Activated CD8-positive, alpha-beta memory T cell treated with anti-CD3 and anti-CD28 coated beads for 24 hours (primary cell): ENCODE data around the gene UGT1A9.
"Not testable (repeated sequence)": the region's sequence is repeated elsewhere in the genome, so short reads cannot be mapped to it uniquely, and the experiment has no call there.

Experiments used
- DNase-seq: peaks from one replicate; pipeline ENCODE4 v3.0.0-alpha.2; 2020

Gene UGT1A9

DNA sequence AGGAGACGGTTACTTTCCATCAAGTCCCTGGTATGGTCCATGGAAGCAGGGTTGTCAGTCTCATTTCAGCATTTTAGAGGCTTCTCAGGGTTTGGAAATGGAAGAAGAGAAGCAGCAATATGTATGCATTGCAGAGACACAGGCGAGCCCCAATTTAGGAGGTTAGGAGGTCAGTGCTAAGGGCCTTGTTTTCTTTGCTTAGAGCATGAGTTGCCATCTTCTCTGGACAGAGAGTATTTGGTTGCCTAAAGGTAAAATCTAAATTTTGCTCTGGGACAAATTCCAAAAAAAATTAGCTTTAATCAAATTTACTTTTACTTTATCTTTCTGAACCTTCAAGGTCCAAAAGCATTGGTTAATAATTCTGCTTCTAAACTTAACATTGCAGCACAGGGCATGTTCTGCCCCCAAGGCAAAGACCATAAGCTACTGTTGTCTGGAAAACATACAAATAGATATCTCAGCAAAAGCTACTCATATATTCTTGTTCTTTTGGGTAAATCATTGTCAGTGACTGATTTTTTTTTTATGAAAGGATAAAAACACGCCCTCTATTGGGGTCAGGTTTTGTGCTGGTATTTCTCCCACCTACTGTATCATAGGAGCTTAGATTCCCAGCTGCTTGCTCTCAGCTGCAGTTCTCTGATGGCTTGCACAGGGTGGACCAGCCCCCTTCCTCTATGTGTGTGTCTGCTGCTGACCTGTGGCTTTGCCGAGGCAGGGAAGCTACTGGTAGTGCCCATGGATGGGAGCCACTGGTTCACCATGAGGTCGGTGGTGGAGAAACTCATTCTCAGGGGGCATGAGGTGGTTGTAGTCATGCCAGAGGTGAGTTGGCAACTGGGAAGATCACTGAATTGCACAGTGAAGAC, at the start of gene UGT1A9:
Gene UGT1A9, plus strand, starts transcription at position 609 of the 872 bp plus-strand sequence. Its CDS starts 37 bp downstream, at position 646.
- DNase-seq, result no peak

DNA sequence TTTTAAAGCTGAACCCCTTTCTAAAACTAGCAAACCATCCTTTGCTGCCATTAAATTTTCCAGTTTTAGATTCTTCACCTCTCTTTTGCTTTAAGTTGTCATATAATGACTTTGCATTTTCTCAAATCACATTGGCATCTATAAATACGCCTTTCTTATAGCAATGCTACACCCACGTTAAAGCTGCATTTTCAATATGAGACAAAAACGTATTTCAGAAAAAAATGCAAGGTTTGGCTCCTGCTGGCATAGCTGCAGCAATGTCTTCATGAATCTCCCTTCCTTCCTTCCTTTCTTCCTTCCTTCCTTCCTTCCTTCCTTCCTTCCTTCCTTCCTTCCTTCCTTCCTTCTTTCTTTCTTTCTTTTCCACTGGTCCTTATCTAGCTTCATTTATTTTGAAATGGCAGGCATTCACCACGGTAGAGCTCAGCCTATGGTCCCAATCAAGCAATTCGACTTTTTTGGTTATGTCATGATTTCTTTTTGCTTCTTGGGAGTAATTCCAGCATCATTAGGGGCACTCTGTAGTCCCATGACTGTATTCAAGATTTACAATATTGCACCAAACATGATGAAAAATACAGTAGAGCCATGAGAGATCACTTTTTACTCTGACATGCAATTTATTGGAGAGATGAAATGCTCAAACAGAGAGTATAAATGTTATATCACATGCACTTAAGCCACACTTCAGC, 44.2 kb upstream of the UGT1A9 start:
- DNase-seq, result no peak

DNA sequence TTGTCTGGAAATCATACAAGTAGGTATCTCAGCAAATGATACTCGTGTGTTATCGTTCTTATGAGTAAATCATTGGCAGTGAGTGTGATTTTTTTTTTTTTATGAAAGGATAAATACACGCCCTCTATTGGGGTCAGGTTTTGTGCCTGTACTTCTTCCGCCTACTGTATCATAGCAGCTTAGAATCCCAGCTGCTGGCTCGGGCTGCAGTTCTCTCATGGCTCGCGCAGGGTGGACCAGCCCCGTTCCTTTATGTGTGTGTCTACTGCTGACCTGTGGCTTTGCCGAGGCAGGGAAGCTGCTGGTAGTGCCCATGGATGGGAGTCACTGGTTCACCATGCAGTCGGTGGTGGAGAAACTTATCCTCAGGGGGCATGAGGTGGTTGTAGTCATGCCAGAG, 35.4 kb upstream of the UGT1A9 start, which contains the start of gene UGT1A10:
Gene UGT1A10, plus strand, starts transcription at position 143 of the 400 bp plus-strand sequence. Its CDS starts 75 bp downstream, at position 218.
- DNase-seq, result not testable (repeated sequence)

DNA sequence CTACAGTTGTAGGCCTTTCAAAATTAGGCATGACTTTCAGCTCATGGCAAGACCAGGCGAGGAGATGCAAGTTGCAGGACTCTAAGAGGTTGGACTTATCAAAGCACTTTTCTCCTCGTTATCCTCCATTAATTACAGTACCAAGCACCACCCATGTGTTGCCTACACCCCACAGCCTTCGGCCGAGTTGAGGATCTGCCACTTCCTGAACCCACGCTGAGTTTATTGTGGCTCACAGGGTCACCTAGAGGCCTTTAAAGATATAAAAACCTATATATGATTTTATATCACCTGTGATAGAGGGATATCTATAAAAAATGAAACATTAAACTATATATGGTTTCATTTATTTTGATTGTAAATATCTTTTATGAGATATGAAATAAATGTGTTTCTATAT, 32.9 kb upstream of the UGT1A9 start:
- no peak for DNase-seq

DNA sequence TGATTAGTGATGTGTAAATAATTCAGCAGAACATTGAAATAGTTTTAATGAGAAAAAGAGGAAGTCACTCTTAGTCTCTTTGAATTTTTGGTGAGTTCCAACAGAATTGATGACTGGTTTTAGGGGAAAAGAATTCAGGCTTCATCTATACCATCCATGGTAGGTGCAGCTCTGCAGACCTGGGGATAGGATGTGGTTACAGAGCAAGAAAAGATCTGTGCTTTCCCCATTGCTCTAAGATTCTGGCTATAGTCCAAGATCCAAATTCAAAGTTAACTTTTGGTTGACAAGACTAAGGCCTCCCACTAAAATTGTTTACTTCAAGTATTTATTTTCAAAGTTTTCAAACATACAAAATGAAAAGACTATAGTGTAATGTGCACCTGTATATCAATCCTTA, 31.8 kb upstream of the UGT1A9 start:
- DNase-seq, result no peak

DNA sequence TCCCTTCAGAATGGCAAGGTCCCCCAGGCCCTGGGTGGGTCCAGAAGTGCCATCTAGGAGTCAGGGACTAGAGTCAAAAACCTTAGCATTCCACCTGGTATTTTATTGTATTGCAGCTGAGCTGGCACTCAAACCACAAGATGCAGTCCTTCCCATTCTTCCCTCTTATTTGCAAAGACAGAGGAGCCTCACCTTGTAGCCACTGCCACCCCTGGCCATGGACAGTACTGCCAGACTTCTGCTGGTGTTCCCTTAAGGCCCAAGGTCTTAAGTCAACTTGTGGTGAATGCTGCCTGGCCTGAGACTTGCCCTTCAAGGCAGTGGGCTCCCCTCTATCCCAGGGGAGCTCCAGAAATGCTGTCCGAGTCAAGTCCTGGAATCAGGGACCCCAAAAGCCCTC, 28.6 kb upstream of the UGT1A9 start:
- no peak for DNase-seq

DNA sequence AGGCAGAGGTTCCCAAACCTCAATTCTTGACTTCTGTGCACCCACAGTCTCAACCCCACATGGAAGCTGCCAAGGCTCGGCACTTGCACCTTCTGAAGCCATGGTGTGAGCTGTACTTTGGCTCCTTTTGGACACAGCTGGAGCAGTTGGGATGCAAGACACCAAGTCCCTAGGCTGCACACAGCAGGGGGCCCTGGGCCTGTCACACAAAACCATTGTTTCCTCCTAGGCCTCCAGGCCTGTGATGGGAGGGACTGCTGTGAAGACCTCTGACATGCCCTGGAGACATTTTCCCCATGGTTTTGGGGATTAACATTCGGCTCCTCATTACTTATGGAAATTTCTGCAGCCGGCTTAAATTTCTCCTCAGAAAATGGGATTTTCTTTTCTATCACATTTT, 25.7 kb upstream of the UGT1A9 start:
- DNase-seq, result not testable (repeated sequence)

DNA sequence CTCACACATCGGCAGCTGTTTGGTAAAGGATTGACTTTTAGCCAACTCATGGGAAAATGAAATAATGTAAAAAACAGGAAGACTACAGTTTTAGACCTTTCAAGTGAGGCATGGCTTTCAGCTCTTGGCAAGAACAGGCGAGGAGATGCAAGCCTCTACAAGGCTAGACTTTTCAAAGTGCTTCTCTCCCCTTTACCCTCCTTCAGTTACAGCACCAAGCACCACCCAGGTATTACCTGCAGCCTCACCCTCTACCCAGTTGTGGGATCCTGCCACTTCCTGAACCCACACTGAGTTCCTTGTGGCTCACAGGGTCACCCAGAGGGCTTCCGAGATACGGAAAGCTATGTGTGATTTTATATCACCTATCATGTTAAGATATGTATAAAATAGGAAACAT, 20.7 kb upstream of the UGT1A9 start:
- DNase-seq, result no peak

DNA sequence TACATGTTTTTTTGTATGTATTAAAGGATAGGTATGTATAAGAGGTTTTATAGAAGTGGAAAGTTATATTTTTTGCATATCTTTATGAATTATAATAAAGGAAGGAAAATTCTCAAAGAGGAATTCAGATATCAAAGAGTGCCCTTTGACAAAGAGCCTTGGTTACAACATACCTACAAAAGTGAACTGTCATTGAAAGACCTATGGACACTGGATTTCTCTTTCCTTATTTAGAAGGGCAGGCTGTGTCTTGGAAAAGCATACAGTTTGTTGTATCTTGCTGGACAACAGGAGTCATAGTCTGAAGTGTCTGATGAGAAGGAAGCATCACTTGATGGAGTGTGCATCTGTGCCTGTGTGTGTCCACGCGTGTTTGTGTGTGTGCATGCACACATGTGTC, 20.3 kb upstream of the UGT1A9 start:
- DNase-seq, result no peak

DNA sequence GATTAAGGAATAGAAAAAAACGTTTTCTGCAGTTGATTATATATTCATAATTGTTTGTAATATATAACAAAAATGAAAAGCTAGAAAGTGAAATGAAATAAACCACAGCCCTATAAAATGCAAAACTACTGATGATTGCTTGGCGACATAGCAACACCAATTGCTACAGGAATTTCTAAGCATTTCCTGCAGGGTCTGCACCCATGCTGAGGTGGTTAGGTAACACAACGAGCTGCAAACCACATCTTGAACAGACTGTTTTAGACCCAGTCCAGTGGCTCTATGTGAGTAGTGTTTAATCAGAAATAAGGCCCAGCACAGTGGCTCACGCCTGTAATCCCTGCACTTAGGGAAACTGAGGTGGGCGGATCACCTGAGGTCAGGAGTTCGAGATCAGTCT, 17.2 kb upstream of the UGT1A9 start:
- no peak for DNase-seq

DNA sequence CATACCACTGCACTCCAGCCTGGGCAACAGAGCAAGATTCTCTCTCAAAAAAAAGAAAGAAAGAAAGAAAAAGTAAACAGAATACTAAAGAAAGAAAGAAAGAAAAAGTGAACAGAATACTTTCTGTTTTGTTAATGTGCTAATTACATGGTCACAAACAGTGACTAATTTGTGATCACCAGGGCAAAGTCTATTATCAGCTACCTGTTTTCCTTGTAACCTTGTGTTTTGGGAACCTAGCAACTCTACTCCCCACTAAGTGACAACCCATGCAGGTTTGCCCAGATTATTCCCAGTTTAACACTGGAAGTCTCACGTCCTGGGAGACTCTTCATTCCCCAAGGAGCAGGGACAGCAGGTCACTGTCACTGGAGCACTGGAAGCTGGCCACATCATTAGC, 16.7 kb upstream of the UGT1A9 start:
- DNase-seq, result no peak

DNA sequence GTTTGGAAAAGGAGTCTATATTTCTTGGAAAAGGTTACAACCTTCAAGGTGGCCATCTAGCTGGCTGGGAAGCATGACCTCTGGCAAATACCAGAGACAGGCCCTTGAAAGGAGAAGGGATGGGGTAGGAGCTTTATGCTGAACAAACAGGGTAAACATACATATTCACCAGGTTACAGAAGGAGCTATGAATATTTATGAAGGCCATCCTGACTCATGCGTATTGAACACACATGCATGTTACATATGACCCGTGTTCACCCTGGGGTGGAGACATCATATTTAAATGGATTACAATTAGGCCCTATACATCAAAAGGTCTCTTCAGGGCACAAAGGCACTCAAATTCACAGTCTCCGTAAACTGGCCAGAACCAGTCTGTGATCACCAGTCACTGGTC, 15.8 kb upstream of the UGT1A9 start:
- not testable (repeated sequence) for DNase-seq

DNA sequence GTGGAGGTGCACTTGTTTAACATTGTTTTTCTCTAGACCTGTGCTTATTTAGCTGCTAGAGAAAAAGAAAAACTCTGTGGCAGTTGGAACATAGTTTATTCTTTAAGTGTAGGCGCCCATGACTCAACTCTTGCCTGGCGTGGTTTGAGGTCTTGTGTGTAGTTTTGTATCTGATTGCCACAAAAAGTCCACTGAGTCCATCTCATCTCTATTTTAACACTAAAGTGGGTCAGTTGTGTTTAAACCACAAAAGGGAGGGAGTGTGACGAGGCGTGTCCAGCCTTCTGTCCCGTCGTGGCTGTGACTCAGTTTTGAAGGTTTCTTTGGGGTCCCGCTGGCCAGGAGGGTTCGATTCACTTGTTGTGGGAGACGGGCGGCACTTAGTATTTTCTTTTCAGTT, 15.3 kb upstream of the UGT1A9 start:
- no peak for DNase-seq

DNA sequence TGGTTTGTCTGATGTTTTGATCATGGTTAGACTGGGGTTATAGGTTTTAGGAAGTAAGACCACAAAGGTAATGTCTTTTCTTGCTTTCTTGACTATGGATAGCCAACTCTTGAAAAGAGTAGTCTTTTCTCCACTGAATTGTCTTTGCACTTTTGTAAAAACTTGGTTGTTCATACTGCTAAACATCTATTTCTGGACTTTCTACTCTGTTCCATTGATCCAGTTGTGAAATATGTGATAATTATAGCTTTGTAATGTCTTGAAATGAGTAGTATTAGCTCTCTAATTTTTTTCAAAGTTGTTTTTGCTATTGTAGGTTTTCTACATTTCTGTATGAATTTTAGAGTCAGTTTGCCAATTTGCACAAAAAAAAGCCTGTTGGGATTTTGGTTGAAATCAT, 13.1 kb upstream of the UGT1A9 start:
- no peak for DNase-seq

DNA sequence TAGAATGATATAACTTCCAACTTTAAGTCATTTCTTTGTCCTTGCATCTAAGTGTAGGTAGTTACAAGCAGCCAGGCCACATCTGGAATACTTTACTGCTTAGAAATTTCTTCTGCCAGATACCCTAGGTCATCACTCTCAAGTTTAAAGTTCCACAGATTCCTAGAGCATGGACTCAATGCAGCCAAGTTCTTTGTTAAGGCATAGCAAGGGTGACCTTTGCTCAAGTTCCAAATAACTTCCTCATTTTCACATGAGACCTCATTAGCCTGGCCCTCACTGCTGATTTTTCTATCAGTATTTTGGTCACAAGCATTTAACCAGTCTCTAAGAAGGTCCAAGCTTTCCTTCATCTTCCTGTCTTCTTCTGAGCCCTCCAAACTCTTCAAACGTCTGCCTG, 7.8 kb upstream of the UGT1A9 start:
- DNase-seq, result no peak

DNA sequence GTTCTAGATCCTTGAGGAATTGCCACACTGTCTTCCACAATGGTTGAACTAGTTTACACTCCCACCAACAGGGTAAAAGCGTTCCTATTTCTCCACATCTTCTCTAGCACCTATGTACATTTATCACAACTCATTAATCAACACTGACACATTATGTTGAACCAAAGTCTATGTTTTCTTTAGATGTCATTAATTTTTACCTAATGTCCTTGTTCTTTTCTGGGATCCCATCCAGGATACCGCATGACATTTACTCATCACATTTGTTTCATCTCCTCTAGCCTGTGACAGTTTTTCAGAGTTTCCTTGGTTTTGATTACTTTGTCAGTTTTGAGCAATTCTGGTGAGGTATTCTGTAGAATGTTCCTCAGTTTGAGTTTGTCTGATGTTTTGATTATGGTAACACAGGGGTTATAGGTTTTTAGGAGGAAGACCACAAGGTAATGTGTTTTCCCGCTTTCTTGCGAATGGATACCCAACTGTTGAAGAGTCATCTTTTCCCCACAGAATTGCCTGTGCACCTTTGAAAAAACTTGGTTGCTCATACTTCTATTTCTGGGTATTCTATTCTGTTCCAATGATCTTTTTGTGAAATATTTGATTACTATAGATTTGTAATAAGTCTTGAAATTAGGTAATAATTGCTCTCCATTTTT, 3.0 kb upstream of the UGT1A9 start:
- DNase-seq, result no peak

DNA sequence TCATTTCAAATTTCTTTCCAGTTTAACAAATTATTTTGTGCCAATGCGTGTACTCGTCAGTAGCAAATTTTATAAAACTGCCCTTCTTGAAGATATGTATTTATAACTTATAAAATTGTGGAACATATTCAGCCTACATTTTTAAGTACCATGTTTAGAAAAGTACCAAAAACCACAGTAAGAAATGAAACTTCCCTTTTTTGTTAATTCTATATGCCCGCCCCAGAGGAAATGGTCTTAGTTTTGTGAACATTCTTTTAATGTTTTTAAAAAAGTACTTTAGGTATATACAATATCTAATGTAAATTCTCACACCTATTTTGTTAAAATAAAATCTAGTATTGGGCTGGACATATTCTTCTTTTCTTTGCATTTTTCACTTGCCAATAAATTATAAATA, 1.2 kb downstream of the UGT1A9 start:
- no peak for DNase-seq

DNA sequence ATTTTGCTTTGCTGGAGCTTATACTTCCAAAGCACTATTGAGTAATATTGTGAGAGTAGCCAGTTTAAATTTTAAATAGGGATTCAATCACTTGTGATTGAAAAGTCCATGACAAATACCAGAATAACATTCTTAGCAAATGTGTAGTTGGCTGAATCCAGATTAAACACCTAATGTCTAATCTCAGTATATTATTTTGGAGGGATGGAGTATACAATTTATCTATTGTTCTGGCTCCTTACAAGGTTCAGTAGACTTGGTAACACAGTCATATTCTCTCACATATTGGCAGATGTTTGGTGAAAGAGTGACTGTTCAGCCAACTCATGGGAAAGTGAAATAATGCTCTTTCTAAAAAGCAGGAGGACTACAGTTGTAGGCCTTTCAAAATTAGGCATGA, 2.2 kb downstream of the UGT1A9 start:
- DNase-seq, result no peak

DNA sequence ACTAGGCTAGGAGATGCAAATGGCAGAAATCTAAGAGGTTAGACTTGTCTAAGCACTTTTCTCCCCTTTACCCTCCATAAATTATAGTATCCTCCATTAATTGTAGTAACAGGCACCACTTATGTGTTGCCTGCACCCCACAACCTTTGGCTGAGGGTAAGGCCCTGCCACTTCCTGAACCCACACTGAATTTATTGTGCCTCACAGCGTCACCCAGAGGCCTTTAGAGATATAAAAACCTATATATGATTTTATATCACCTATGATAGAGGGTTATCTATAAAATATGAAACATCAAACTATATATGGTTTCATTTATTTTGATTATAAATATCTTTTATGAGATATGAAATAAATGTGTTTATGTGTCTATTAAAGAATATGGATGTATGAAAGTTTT, 2.6 kb downstream of the UGT1A9 start:
- DNase-seq, result no peak

DNA sequence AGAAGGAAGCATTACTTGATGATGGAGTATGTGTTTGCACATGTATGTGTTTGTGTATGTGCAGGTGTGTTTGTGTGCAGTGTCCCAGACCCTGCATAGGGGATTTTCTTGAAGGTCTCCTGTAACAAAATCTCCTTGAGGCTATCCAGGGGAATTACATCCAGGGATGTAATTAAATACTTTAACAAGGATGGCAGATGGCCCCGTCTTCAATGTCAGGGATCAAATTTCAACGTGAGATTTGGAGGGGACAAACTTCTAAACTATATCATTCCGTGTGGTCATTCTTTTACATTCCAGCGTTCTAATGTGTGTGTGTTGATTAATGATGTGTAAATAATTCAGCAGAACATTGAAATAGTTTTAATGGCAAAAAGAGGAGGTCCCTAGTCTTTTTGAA, 3.3 kb downstream of the UGT1A9 start:
- no peak for DNase-seq

DNA sequence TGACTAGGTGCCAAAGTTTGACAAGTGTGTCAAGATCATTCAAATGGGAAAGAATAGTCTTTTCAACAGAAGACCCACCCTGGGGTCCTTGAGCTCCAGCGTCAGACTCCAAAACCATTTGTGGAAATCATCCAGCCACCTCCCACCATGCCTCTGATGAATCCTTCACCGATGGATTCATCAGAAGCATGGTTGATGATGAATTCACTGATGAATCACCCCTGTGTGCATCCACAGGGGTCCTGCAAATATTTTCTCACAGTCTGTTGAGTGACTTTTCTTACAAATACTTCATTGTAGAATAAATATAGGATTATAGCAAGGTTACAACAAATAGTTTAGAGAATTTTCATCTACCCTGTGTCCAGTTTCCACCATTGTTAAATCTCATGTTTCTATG, 4.3 kb downstream of the UGT1A9 start:
- no peak for DNase-seq

DNA sequence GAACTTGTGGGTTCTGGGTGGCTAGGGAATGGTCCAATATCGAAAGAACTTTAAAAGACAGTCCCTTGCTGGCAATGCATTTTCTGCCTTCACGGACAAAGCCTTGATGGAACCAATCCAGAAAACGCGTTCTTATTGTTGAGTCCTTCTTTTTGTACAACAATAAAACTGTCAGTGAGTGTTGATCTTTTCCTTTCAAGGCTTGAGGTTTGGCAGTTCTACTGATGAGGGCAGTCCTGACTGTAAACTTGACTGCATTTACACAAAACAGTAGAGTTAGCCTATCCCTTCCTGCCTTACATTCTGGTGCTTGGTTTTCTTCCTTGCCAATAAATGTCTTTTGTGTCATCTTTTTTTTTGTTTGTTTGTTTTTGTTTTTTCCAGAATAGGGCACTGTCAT, 7.5 kb downstream of the UGT1A9 start:
- no peak for DNase-seq

DNA sequence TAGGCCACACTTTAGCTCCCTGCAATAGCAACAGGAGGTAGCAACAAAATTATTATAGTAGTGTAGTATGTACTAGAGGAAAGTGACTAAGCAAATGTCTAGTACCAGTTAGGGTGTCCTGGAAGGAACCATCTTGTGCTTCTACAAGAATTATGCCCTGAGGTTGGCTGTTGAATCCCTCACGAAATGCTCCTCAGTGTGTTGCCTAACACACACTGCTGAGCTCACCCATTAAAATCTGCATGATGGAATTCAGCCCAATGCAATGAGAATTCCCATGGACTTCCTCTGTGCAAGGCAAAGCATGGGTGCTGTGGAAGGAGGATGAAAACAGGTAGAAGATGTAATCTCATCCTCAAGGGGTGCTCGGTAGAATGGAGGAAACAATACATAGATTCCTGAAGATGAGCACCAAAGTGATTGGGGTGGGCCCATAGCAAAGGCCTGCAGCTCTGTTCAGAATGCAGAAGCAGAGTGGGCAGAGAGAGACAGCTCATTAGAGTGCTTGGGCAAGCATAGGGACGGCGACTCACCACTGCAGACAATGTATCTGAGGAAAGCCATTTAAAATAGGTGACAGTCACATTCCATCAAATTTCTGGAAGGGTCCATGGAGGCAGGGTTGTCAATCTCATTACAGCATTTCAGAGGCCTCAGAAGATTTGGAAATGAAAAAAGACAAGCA, 8.8 kb downstream of the UGT1A9 start:
- DNase-seq, result no peak
